ENCODE data around the gene MRPL34. TPM values are rescaled to one million over a fixed set of nuclear protein-coding genes. Genes with fewer than 3 reads are reported as not detected.

MRPL34 gene
- total RNA-seq, 4 donors from 2014 or later = 95.0 to 175 (median 113) TPM

DNA sequence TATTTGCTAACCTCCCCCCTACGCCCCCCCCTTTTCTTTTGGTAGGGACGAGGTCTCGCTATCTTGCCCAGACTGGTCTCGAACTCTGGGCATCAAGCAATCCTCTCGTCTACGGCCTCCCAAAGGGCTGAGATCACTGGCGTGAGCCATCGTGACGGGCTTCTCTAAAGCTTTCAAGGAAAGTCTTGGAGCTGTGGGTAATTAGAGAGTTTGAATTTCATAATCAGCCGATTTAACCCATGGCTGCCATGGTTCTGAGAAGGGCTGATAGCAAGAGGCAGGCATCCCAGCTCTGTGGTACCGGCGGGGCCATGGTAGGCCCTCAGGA lies 1.8 kb upstream of the MRPL34 start:
- WGBS, 2 donors (ENCODE audit: low coverage in 1 of 2) = 43 to 61% methylated on average over 4 to 10 of the region's 12 CpGs
- TF ChIP-seq, protein P1, sequence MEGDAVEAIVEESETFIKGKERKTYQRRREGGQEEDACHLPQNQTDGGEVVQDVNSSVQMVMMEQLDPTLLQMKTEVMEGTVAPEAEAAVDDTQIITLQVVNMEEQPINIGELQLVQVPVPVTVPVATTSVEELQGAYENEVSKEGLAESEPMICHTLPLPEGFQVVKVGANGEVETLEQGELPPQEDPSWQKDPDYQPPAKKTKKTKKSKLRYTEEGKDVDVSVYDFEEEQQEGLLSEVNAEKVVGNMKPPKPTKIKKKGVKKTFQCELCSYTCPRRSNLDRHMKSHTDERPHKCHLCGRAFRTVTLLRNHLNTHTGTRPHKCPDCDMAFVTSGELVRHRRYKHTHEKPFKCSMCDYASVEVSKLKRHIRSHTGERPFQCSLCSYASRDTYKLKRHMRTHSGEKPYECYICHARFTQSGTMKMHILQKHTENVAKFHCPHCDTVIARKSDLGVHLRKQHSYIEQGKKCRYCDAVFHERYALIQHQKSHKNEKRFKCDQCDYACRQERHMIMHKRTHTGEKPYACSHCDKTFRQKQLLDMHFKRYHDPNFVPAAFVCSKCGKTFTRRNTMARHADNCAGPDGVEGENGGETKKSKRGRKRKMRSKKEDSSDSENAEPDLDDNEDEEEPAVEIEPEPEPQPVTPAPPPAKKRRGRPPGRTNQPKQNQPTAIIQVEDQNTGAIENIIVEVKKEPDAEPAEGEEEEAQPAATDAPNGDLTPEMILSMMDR (IDR thresholded peaks at IDR 0.05) = no peak
- TF ChIP-seq POLR2AphosphoS5 (IDR thresholded peaks at IDR 0.05) = no peak
- TF ChIP-seq EP300 (IDR thresholded peaks at IDR 0.05) = no peak
- no peak for TF ChIP-seq POLR2A (IDR thresholded peaks at IDR 0.05)
- H3K27me3 ChIP-seq = no peaks in the 10 kb centered on the region
- peak overlapping the region; percentile 35 to 94 (median 91) for H3K27ac ChIP-seq
- H3K36me3 ChIP-seq = peaks cover 0 to 18% of the 10 kb centered on the region in 2 donors
- ATAC-seq = no peak
- peaks cover 0 to 86% (median 38%) of the 10 kb centered on the region in 3 donors for H3K4me1 ChIP-seq
- H3K4me3 ChIP-seq = peak overlapping the region in 1 of 2 donors; percentile 72
- H3K9me3 ChIP-seq = no peaks in the 10 kb centered on the region

DNA sequence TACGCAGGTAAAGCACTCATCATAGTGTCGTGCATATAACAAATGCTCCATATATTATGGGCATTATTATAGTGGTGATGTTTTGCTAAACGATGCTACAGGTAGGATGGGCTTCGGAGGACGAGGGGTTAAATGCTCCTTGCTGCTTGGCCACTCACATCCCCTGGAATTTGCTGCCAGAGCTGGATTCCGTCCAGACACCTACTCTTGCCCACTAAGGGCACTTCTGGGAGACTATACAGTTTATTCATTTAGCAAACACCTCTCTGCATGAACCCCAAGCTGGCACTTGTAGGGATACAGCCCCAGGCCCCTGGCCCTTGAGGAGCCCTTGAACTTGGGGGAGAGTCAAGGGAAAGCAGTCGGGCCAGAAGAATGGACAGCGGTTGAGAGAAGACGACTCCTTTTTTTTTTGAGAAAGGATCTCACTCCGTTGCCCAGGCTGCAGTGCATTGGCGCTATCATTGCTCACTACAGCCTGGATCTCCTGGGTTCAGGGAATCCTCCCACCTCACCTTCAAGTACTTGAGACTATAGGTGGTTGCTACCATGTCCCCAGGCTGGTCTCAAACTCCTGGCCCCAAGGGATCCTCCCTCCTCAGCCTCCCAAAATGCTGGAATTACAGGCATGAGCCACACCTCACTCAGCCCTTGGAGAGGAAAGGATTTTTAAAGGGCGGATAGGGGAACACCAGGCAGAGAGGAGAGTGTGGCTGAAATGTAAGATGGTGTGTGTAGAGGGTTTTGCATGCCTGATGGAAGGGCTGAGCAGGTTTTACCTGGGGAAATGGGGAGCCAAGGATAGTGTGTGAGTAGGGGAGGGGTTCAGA lies 1.1 kb upstream of the MRPL34 start:
- WGBS, 2 donors (ENCODE audit: low coverage in 1 of 2) = 60 to 61% methylated on average over 1 to 7 of the region's 12 CpGs
- H3K36me3 ChIP-seq = peaks cover 0 to 18% of the 10 kb centered on the region in 2 donors
- no peak for TF ChIP-seq EP300 (IDR thresholded peaks at IDR 0.05)
- TF ChIP-seq POLR2AphosphoS5 (IDR thresholded peaks at IDR 0.05) = no peak
- TF ChIP-seq, protein P1 (IDR thresholded peaks at IDR 0.05) = no peak
- TF ChIP-seq POLR2A (IDR thresholded peaks at IDR 0.05) = no peak
- no peak for ATAC-seq
- H3K27me3 ChIP-seq = no peaks in the 10 kb centered on the region
- H3K4me1 ChIP-seq = peaks cover 0 to 88% (median 38%) of the 10 kb centered on the region in 3 donors
- H3K4me3 ChIP-seq = no peak overlapping the region
- peak overlapping the region; percentile 7 to 94 (median 91) for H3K27ac ChIP-seq
- no peaks in the 10 kb centered on the region for H3K9me3 ChIP-seq

DNA sequence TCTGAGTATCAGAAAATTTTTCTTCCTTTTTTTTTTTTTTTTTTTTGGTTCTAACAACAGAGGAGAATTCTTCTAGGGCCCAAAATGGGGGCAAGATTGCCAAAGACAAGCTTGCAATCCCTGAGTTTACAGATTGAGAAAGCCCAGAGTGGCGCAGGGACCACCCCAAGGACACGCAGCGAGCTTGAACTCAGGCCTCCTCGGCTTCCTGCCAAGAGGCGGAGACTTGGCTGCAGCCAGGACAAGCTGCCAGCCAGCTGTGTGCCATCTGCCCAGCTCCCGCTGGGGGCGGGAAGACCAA lies 506 bp upstream of the MRPL34 start:
- peak; percentile 97 for TF ChIP-seq POLR2AphosphoS5 (IDR thresholded peaks at IDR 0.05)
- TF ChIP-seq, protein P1 (IDR thresholded peaks at IDR 0.05) = no peak
- H3K27me3 ChIP-seq = no peaks in the 10 kb centered on the region
- H3K4me3 ChIP-seq = peak overlapping the region in 1 of 2 donors; percentile 81
- H3K9me3 ChIP-seq = no peaks in the 10 kb centered on the region
- no CpG with 5 or more reads among the region's 7 CpGs for WGBS, 2 donors (ENCODE audit: low coverage in 1 of 2)
- peaks cover 0 to 90% (median 39%) of the 10 kb centered on the region in 3 donors for H3K4me1 ChIP-seq
- ATAC-seq = no peak
- H3K27ac ChIP-seq = peak overlapping the region; percentile 7 to 94 (median 91)
- peaks cover 0 to 14% of the 10 kb centered on the region in 2 donors for H3K36me3 ChIP-seq

DNA sequence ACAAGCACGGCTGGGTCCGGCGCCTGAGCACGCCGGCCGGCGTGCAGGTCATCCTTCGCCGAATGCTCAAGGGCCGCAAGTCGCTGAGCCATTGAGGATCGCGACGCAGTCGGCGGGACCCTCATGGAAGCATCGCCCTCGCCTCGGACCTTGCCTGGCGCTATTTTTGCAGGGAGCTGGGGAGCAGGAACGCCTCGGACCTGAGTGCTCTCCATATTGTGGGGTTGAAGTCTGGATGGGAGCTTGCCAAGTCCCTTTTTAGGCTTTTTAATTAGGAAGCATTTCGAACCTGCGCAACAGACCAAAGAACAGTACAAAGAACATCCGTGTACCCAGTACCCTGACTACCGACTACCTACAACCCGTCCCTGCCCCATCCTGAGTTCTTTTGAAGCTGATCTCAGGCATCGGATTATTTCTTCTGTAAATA lies 628 bp downstream of the MRPL34 start:
- Histone ChIP-seq H3K36me3 (peaks cover 0 to 3% of the 10 kb centered on the region in 2 donors), H3K27ac (peak overlapping the region; percentile 64 to 94 (median 91)), H3K4me3 (peak overlapping the region; percentile 53 to 81), H3K4me1 (peaks cover 0 to 90% (median 43%) of the 10 kb centered on the region in 3 donors), H3K27me3 (no peaks in the 10 kb centered on the region), H3K9me3 (no peaks in the 10 kb centered on the region)
- WGBS, 2 donors (ENCODE audit: low coverage in 1 of 2) = 14 to 21% methylated on average over 6 of the region's 28 CpGs
- no peak for ATAC-seq
- TF ChIP-seq EP300 (IDR thresholded peaks at IDR 0.05) (no peak), POLR2A (IDR thresholded peaks at IDR 0.05) (no peak), POLR2AphosphoS5 (IDR thresholded peaks at IDR 0.05) (no peak)
- TF ChIP-seq, protein P1 (IDR thresholded peaks at IDR 0.05) = no peak

DNA sequence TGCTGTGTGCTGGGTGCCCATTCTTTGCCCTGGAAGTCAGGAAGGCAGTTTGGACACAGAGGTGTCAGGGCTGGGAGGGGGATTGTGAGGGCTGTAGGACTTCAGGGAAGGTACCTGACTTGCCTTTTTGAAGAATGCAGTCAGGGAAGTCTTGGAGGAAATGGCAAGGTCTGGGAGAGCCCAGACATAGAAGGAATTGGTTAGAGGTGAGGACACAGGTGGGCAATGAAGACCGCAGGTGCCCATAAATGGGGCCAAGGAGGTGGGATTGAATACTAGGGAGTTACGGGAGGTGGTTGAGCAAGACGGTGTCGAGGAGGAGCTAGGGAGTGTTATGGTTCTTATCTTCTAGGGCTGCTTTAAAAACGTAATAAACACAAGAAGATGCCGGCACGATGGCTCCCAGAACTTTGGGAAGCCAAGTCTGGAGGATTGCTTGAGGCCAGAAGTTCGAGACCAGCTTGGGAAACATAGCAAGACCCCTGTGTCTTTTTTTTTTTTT lies 2.3 kb downstream of the MRPL34 start:
- Histone ChIP-seq H3K4me3 (no peak overlapping the region), H3K4me1 (peaks cover 0 to 90% (median 34%) of the 10 kb centered on the region in 3 donors), H3K27me3 (no peaks in the 10 kb centered on the region), H3K27ac (peak overlapping the region in 3 of 4 donors; percentile 15 to 92 (median 90)), H3K9me3 (no peaks in the 10 kb centered on the region), H3K36me3 (peaks cover 0 to 17% of the 10 kb centered on the region in 2 donors)
- WGBS, 2 donors (ENCODE audit: low coverage in 1 of 2) = 80 to 87% methylated on average over 8 of the region's 8 CpGs
- TF ChIP-seq EP300 (IDR thresholded peaks at IDR 0.05) (no peak), POLR2A (IDR thresholded peaks at IDR 0.05) (no peak), POLR2AphosphoS5 (IDR thresholded peaks at IDR 0.05) (no peak)
- TF ChIP-seq, protein P1 (IDR thresholded peaks at IDR 0.05) = no peak
- ATAC-seq = no peak
